Ovary (tissue), 3 donors: ENCODE data around the gene BRD2.

Source experiments
- CTCF ChIP-seq, 3 donors: fragments of 450-650 bp in 2 of 3; fragments of 200-600 bp in 1 of 3; IDR thresholded peaks; one replicate each; pipeline versions ENCODE4 v1.5.1 to v1.8.0; 2016 to 2022; ENCODE audit warnings: antibody characterized with exemption in 3 of 3, mild to moderate bottlenecking in 1 of 3
- EP300 ChIP-seq: sonication (generic); formaldehyde crosslinking; IDR thresholded peaks from one replicate; pipeline ENCODE4 v1.6.1; 2017; ENCODE audit warnings: antibody characterized with exemption
- POLR2A ChIP-seq: fragments of 450-650 bp; IDR thresholded peaks from one replicate; pipeline ENCODE4 v1.6.1; 2017; ENCODE audit warnings: antibody characterized with exemption, mild to moderate bottlenecking, moderate library complexity
- donor health status: DM: no; HTN: no; CAD: no.

- TF ChIP-seq CTCF (IDR thresholded peaks at IDR 0.05): no peak
- TF ChIP-seq POLR2A: no peak
- TF ChIP-seq EP300: no peak
Observed at GRCh38 chr6:32936239-32937152, 31.9 kb upstream of the BRD2 start.
